Activated T-cell treated with anti-CD3 and anti-CD28 coated beads for 24 hours (primary cell): ENCODE results near the gene ULK4.
"Not testable (repeated sequence)": the region's sequence is repeated elsewhere in the genome, so short reads cannot be mapped to it uniquely, and the experiment has no call there.

ENCODE experiments used
- DNase-seq: peaks from one replicate; pipeline ENCODE4 v3.0.0-alpha.2; 2020; ENCODE audit warnings: low read depth

ULK4 gene

GRCh38 chr3:41490360-41490759, 471.5 kb downstream of the ULK4 start:
- no peak for DNase-seq

- no peak for DNase-seq
Measured at GRCh38 chr3:41489231-41489630, 472.7 kb downstream of the ULK4 start.

GRCh38 chr3:41488501-41488900, 473.4 kb downstream of the ULK4 start:
- no peak for DNase-seq

- DNase-seq = no peak
Measured at GRCh38 chr3:41485484-41485883, 476.4 kb downstream of the ULK4 start.

- no peak for DNase-seq
Measured at GRCh38 chr3:41482134-41482533, 479.8 kb downstream of the ULK4 start.

GRCh38 chr3:41478278-41478677, 483.6 kb downstream of the ULK4 start:
- no peak for DNase-seq

GRCh38 chr3:41477399-41478014, 484.4 kb downstream of the ULK4 start:
- no peak for DNase-seq

- DNase-seq = no peak
Measured at GRCh38 chr3:41469083-41469482, 492.8 kb downstream of the ULK4 start.

GRCh38 chr3:41467481-41467880, 494.4 kb downstream of the ULK4 start:
- no peak for DNase-seq

GRCh38 chr3:41464858-41465257, 497.0 kb downstream of the ULK4 start:
- DNase-seq = no peak

GRCh38 chr3:41464401-41464800, 497.5 kb downstream of the ULK4 start:
- no peak for DNase-seq

GRCh38 chr3:41462103-41462691, 499.7 kb downstream of the ULK4 start:
- DNase-seq = no peak

- DNase-seq = no peak
Measured at GRCh38 chr3:41460736-41461135, 501.2 kb downstream of the ULK4 start.

GRCh38 chr3:41457176-41457575, 504.7 kb downstream of the ULK4 start:
- DNase-seq = no peak

GRCh38 chr3:41456162-41456561, 505.7 kb downstream of the ULK4 start:
- no peak for DNase-seq

GRCh38 chr3:41453618-41454017, 508.3 kb downstream of the ULK4 start:
- not testable (repeated sequence) for DNase-seq

- no peak for DNase-seq
Measured at GRCh38 chr3:41450416-41451231, 511.3 kb downstream of the ULK4 start.

GRCh38 chr3:41448396-41448795, 513.5 kb downstream of the ULK4 start:
- DNase-seq = no peak

- no peak for DNase-seq
Measured at GRCh38 chr3:41447701-41448100, 514.2 kb downstream of the ULK4 start.

- not testable (repeated sequence) for DNase-seq
Measured at GRCh38 chr3:41446316-41446715, 515.6 kb downstream of the ULK4 start.

GRCh38 chr3:41441568-41441967, 520.3 kb downstream of the ULK4 start:
- no peak for DNase-seq

GRCh38 chr3:41441139-41441538, 520.8 kb downstream of the ULK4 start:
- DNase-seq = no peak

- no peak for DNase-seq
Measured at GRCh38 chr3:41436983-41437382, 524.9 kb downstream of the ULK4 start.
